Medulla oblongata (tissue), 1 donor: ENCODE data around the gene TRPM2.

Source experiments
- DNase-seq: peaks from one replicate; pipeline ENCODE4 v3.0.0-alpha.2; 2015; ENCODE audit errors: extremely low spot score

TRPM2 gene

GRCh38 chr21:44353191-44353970, at the start of gene TRPM2:
Gene TRPM2 (plus strand): TSS chr21:44353621. CDS start chr21:44353701, 80 bp downstream.
- DNase-seq = peak; percentile 70

- peak; percentile 81 for DNase-seq
Measured at GRCh38 chr21:44304011-44304616, 49.3 kb upstream of the TRPM2 start.

GRCh38 chr21:44304877-44305293, 48.5 kb upstream of the TRPM2 start:
- DNase-seq = peak; percentile 81

- peak; percentile 67 for DNase-seq
Measured at GRCh38 chr21:44305691-44306090, 47.7 kb upstream of the TRPM2 start.

GRCh38 chr21:44306936-44307704, 46.3 kb upstream of the TRPM2 start:
- DNase-seq = no peak

- no peak for DNase-seq
Measured at GRCh38 chr21:44310628-44311507, 42.6 kb upstream of the TRPM2 start.

- no peak for DNase-seq
Measured at GRCh38 chr21:44312089-44312488, 41.3 kb upstream of the TRPM2 start.

- DNase-seq = no peak
Measured at GRCh38 chr21:44312716-44313115, 40.7 kb upstream of the TRPM2 start.

- no peak for DNase-seq
Measured at GRCh38 chr21:44313451-44313850, 40.0 kb upstream of the TRPM2 start.

GRCh38 chr21:44314128-44314527, 39.3 kb upstream of the TRPM2 start:
- no peak for DNase-seq

- DNase-seq = no peak
Measured at GRCh38 chr21:44314561-44314960, 38.9 kb upstream of the TRPM2 start.

GRCh38 chr21:44315691-44316203, 37.7 kb upstream of the TRPM2 start:
- no peak for DNase-seq

- no peak for DNase-seq
Measured at GRCh38 chr21:44316277-44316900, 37.0 kb upstream of the TRPM2 start.

- DNase-seq = peak; percentile 75
Measured at GRCh38 chr21:44317241-44317782, 36.1 kb upstream of the TRPM2 start.

GRCh38 chr21:44317871-44318270, 35.5 kb upstream of the TRPM2 start:
- DNase-seq = no peak

GRCh38 chr21:44318489-44319285, 34.7 kb upstream of the TRPM2 start:
- no peak for DNase-seq

- DNase-seq = no peak
Measured at GRCh38 chr21:44319407-44320065, 33.9 kb upstream of the TRPM2 start.

- no peak for DNase-seq
Measured at GRCh38 chr21:44320847-44321246, 32.6 kb upstream of the TRPM2 start.

GRCh38 chr21:44321846-44322450, 31.5 kb upstream of the TRPM2 start:
- no peak for DNase-seq
